Vagina (tissue), 2 donors: ENCODE measurements around the gene GSG1L2. TPM values are rescaled to one million over a fixed set of nuclear protein-coding genes. Genes with fewer than 3 reads are reported as not detected.

ENCODE experiments used
- DNase-seq, 2 donors: peaks; one replicate each; pipeline ENCODE4 v3.0.0-alpha.2; 2017; ENCODE audit errors: extremely low spot score in 2 of 2
- H3K27ac ChIP-seq: fragments of 200-600 bp; sonication (generic); one replicate; pipeline ENCODE4 v1.5.1; 2019
- H3K27me3 ChIP-seq: fragments of 200-600 bp; sonication (generic); one replicate; pipeline ENCODE4 v1.5.1; 2019
- H3K36me3 ChIP-seq, 2 donors: fragments of 200-600 bp; sonication (generic); one replicate each; pipeline ENCODE4 v1.5.1; 2017 to 2019
- H3K4me1 ChIP-seq: fragments of 200-600 bp; sonication (generic); one replicate; pipeline ENCODE4 v1.5.1; 2019
- H3K4me3 ChIP-seq, 2 donors: fragments of 200-600 bp; sonication (generic); 1 replicate in 1 of 2; 2 replicates in 1 of 2; pipeline ENCODE4 v1.5.1; 2016 to 2019
- H3K9me3 ChIP-seq: fragments of 200-600 bp; sonication (generic); one replicate; pipeline ENCODE4 v1.5.1; 2019
- CTCF ChIP-seq, 3 experiments: fragments of 450-650 bp in 2 of 3; fragments of 200-600 bp in 1 of 3; sonication (generic) in 1 of 3; IDR thresholded peaks; one replicate each; pipeline ENCODE4 v1.5.1; 2017 to 2019; ENCODE audit warnings: antibody characterized with exemption in 3 of 3, mild to moderate bottlenecking in 2 of 3, moderate library complexity in 2 of 3
- POLR2A ChIP-seq, 2 donors: fragments of 450-650 bp; IDR thresholded peaks; one replicate each; pipeline ENCODE4 v1.6.1; 2017; ENCODE audit warnings: antibody characterized with exemption in 2 of 2, mild to moderate bottlenecking in 2 of 2, moderate library complexity in 2 of 2
- POLR2AphosphoS5 ChIP-seq, 2 donors: sonication (generic); formaldehyde crosslinking; IDR thresholded peaks; one replicate each; pipeline ENCODE4 v1.9.0; 2017; ENCODE audit warnings: antibody characterized with exemption in 2 of 2, mild to moderate bottlenecking in 2 of 2, low read depth in 1 of 2; ENCODE audit not compliant: insufficient read depth in 1 of 2
- intact Hi-C: fragments of 100-400 bp; cut with DNase I; formaldehyde crosslinking; loops from one replicate; pipeline ENCODE4 v1.15.1; 2023
- total RNA-seq: library from RNA; depleted of rRNA; stranded (reverse); fragments of >200 nt; gene quantifications from one replicate; pipeline ENCODE4 v1.2.3, GENCODE V29; 2016

The GSG1L2 gene
- total RNA-seq, 1 donor from 2014 or later, result not detected

GRCh38 chr17:9859781-9860180, 37.9 kb upstream of the GSG1L2 start:
- peaks cover 3% of the 10 kb centered on the region for H3K9me3 ChIP-seq
- H3K4me1 ChIP-seq, result no peaks in the 10 kb centered on the region
- DNase-seq, result peak; percentile 32 to 61
- H3K4me3 ChIP-seq, result no peak overlapping the region
- H3K27ac ChIP-seq, result no peak overlapping the region
- intact Hi-C loops, result no loop called here
- no peaks in the 10 kb centered on the region for H3K36me3 ChIP-seq
- TF ChIP-seq POLR2AphosphoS5 (IDR thresholded peaks at IDR 0.05; ENCODE audit: insufficient read depth in 1 of 2, low read depth in 1 of 2) (no peak), CTCF (IDR thresholded peaks at IDR 0.05) (no peak), POLR2A (IDR thresholded peaks at IDR 0.05) (no peak)
- H3K27me3 ChIP-seq, result no peaks in the 10 kb centered on the region

GRCh38 chr17:9855036-9855435, 33.2 kb upstream of the GSG1L2 start:
- no peak overlapping the region for H3K27ac ChIP-seq
- DNase-seq, result peak in 1 of 2 donors; percentile 32
- H3K9me3 ChIP-seq, result peaks cover 3% of the 10 kb centered on the region
- H3K27me3 ChIP-seq, result no peaks in the 10 kb centered on the region
- no peaks in the 10 kb centered on the region for H3K36me3 ChIP-seq
- TF ChIP-seq CTCF (IDR thresholded peaks at IDR 0.05) (no peak), POLR2A (IDR thresholded peaks at IDR 0.05) (no peak), POLR2AphosphoS5 (IDR thresholded peaks at IDR 0.05; ENCODE audit: insufficient read depth in 1 of 2, low read depth in 1 of 2) (no peak)
- intact Hi-C loops, result no loop called here
- H3K4me3 ChIP-seq, result no peak overlapping the region
- H3K4me1 ChIP-seq, result no peaks in the 10 kb centered on the region

GRCh38 chr17:9854255-9854654, 32.4 kb upstream of the GSG1L2 start:
- no peaks in the 10 kb centered on the region for H3K27me3 ChIP-seq
- no peaks in the 10 kb centered on the region for H3K36me3 ChIP-seq
- H3K4me3 ChIP-seq, result no peak overlapping the region
- intact Hi-C loops, result no loop called here
- no peaks in the 10 kb centered on the region for H3K4me1 ChIP-seq
- peaks cover 3% of the 10 kb centered on the region for H3K9me3 ChIP-seq
- peak; percentile 62 to 81 for DNase-seq
- TF ChIP-seq POLR2A (IDR thresholded peaks at IDR 0.05), result no peak
- no peak for TF ChIP-seq POLR2AphosphoS5 (IDR thresholded peaks at IDR 0.05; ENCODE audit: insufficient read depth in 1 of 2, low read depth in 1 of 2)
- no peak for TF ChIP-seq CTCF (IDR thresholded peaks at IDR 0.05)
- no peak overlapping the region for H3K27ac ChIP-seq

- Histone ChIP-seq H3K36me3 (no peaks in the 10 kb centered on the region), H3K4me3 (no peak overlapping the region), H3K27me3 (no peaks in the 10 kb centered on the region), H3K4me1 (no peaks in the 10 kb centered on the region), H3K9me3 (no peaks in the 10 kb centered on the region), H3K27ac (no peak overlapping the region)
- peak; percentile 7 to 32 for DNase-seq
- TF ChIP-seq CTCF (IDR thresholded peaks at IDR 0.05), result no peak
- TF ChIP-seq POLR2AphosphoS5 (IDR thresholded peaks at IDR 0.05; ENCODE audit: insufficient read depth in 1 of 2, low read depth in 1 of 2), result no peak
- TF ChIP-seq POLR2A (IDR thresholded peaks at IDR 0.05), result no peak
- intact Hi-C loops, result no loop called here
Measured at GRCh38 chr17:9850151-9850550, 28.3 kb upstream of the GSG1L2 start.

DNA sequence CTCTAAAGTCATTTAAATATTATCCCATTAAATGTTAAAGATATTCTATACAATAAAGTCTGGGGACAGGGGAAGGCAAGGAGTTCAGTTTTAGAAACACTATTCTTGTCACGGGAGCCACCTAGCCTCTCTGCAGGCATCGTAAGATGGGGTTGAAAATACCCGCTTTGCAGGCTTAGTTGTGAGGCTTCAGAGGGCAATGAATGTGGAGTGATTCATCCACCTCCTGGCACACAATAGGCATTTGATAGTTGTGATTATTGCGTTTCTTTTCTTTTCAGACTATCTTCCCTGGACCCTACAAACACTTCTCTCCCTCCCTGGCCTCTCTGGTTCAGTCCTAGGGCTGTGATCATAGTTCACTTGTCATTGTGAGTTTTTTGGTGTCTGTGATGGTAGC, 23.4 kb upstream of the GSG1L2 start:
- peak in 1 of 2 donors; percentile 20 for DNase-seq
- H3K4me3 ChIP-seq, result no peak overlapping the region
- no peak for TF ChIP-seq POLR2AphosphoS5 (IDR thresholded peaks at IDR 0.05; ENCODE audit: insufficient read depth in 1 of 2, low read depth in 1 of 2)
- no peak for TF ChIP-seq CTCF (IDR thresholded peaks at IDR 0.05)
- TF ChIP-seq POLR2A (IDR thresholded peaks at IDR 0.05), result no peak
- H3K9me3 ChIP-seq, result no peaks in the 10 kb centered on the region
- intact Hi-C loops, result no loop called here
- H3K27ac ChIP-seq, result no peak overlapping the region
- H3K4me1 ChIP-seq, result peaks cover 26% of the 10 kb centered on the region
- no peaks in the 10 kb centered on the region for H3K27me3 ChIP-seq
- no peaks in the 10 kb centered on the region for H3K36me3 ChIP-seq
